HepG2 (cell line): ENCODE data around the gene TTBK1. TPM values are rescaled to one million over a fixed set of nuclear protein-coding genes. Genes with fewer than 3 reads are reported as not detected.

Experiments used
- ATAC-seq: fragments of 200-7000 bp; cut with Tn5 transposase; 3 replicates; pipeline ENCODE4 v1.9.1; 2020; ENCODE audit warnings: mild to moderate bottlenecking, moderate library complexity
- BruUV-seq: library from RNA; stranded (reverse); fragments of 400-500 nt; replicated peaks from 2 replicates; lab custom pipeline; 2021; lab: Mats Ljungman, UMichigan
- CTCF ChIA-PET: fragments of 300-600 bp; formaldehyde crosslinking; extraction: SDS; loops from one replicate; lab custom pipeline; 2021; ENCODE audit warnings: low total read pairs, inconsistent platforms, low intra/inter-chr PET ratio; lab: Yijun Ruan, JAX
- POLR2A ChIA-PET: fragments of 350-600 bp; sonication (Branson Sonifier 250); formaldehyde crosslinking; loops from one replicate; lab custom pipeline; 2020; ENCODE audit warnings: antibody characterized with exemption, inconsistent platforms; lab: Yijun Ruan, JAX
- DNase-seq: peaks from one replicate; pipeline ENCODE4 v3.0.0-alpha.2; 2015; ENCODE audit warnings: low spot score
- FAIRE-seq: peaks from 3 replicates; lab custom pipeline; 2011; peaks lifted over from hg19 to GRCh38; lab: Jason Lieb, UNC
- H2AFZ ChIP-seq: one replicate; pipeline ENCODE4 v1.6.1; 2011; ENCODE audit warnings: low read length, inconsistent platforms
- H3K27ac ChIP-seq: fragments of 300-600 bp; 3 replicates; pipeline ENCODE4 v1.8.0; 2011; ENCODE audit warnings: mixed run types, mild to moderate bottlenecking, mixed read lengths, low read length, inconsistent platforms; ENCODE audit not compliant: insufficient read depth; ENCODE audit errors: extremely low read length
- H3K27me3 ChIP-seq, 2 experiments: fragments of 200-600 bp in 1 of 2; 2 replicates in 1 of 2; 3 replicates in 1 of 2; pipeline versions ENCODE4 v1.6.0 to v1.8.0; 2011; ENCODE audit warnings: low read length in 2 of 2, mild to moderate bottlenecking in 2 of 2, moderate library complexity in 2 of 2, inconsistent platforms in 1 of 2; ENCODE audit not compliant: insufficient read depth in 2 of 2, control insufficient read depth in 1 of 2
- H3K36me3 ChIP-seq, 2 experiments: fragments of 200-600 bp in 1 of 2; replicated peaks in 1 of 2; 2 replicates in 1 of 2; 3 replicates in 1 of 2; pipeline versions ENCODE4 v1.5.1 to v1.8.0; 2011; ENCODE audit warnings: low read length in 2 of 2, inconsistent platforms in 1 of 2; ENCODE audit not compliant: insufficient read depth in 2 of 2, control insufficient read depth in 1 of 2
- H3K4me1 ChIP-seq: 2 replicates; pipeline ENCODE4 v1.5.1; 2012; ENCODE audit warnings: low read length, inconsistent platforms; ENCODE audit not compliant: insufficient read depth
- H3K4me2 ChIP-seq: 2 replicates; pipeline ENCODE4 v1.6.0; 2011; ENCODE audit warnings: low read depth, low read length, inconsistent platforms
- H3K4me3 ChIP-seq, 3 experiments: fragments of 200-600 bp in 1 of 3; sonication (generic), shearing (Covaris generic) in 1 of 3; replicated peaks in 1 of 3; 2 replicates each; pipeline ENCODE4 v1.5.1; 2011 to 2016; ENCODE audit warnings: low read length in 3 of 3, inconsistent platforms in 2 of 3, low read depth in 2 of 3, mild to moderate bottlenecking in 2 of 3, control low read depth in 1 of 3, mixed read lengths in 1 of 3; ENCODE audit not compliant: insufficient read depth in 1 of 3
- H3K79me2 ChIP-seq: one replicate; pipeline ENCODE4 v1.6.1; 2011; ENCODE audit warnings: low read length, inconsistent platforms; ENCODE audit not compliant: insufficient read depth
- H3K9ac ChIP-seq: 2 replicates; pipeline ENCODE4 v1.6.0; 2011; ENCODE audit warnings: mild to moderate bottlenecking, low read depth, low read length, inconsistent platforms; ENCODE audit not compliant: insufficient read depth
- H3K9me3 ChIP-seq: 2 replicates; pipeline ENCODE4 v1.5.1; 2012; ENCODE audit warnings: mild to moderate bottlenecking, low read length
- H4K20me1 ChIP-seq: 2 replicates; pipeline ENCODE4 v1.6.0; 2011; ENCODE audit warnings: inconsistent platforms, mild to moderate bottlenecking, low read length, moderate library complexity; ENCODE audit not compliant: insufficient read depth
- CEBPB ChIP-seq: IDR thresholded peaks from 2 replicates; pipeline ENCODE4 v1.6.1; 2011; ENCODE audit warnings: low read depth, low read length, improper control_type of control experiment, borderline replicate concordance
- CEBPG ChIP-seq: IDR thresholded peaks from 2 replicates; pipeline ENCODE4 v1.6.1; 2016
- CREM ChIP-seq, 2 experiments: sonication (generic) in 1 of 2; formaldehyde crosslinking in 1 of 2; IDR thresholded peaks; 2 replicates each; pipeline versions ENCODE4 v1.4.0 to v1.6.1; 2016 to 2020; ENCODE audit warnings: antibody characterized with exemption in 1 of 2, mild to moderate bottlenecking in 1 of 2, missing genetic modification reagents in 1 of 2
- DMAP1 ChIP-seq: IDR thresholded peaks from 2 replicates; pipeline ENCODE4 v1.6.1; 2016
- FOXA1 ChIP-seq, 2 experiments: fragments of 450-650 bp in 1 of 2; sonication (generic) in 1 of 2; formaldehyde crosslinking in 1 of 2; IDR thresholded peaks; 2 replicates each; pipeline versions ENCODE4 v1.4.0 to v1.6.1; 2016 to 2020; ENCODE audit warnings: missing genetic modification reagents in 1 of 2
- FOXM1 ChIP-seq: sonication (generic); formaldehyde crosslinking; IDR thresholded peaks from 2 replicates; pipeline ENCODE4 v1.5.0; 2020; ENCODE audit warnings: missing genetic modification reagents
- HNRNPLL ChIP-seq: fragments of 200-400 bp; formaldehyde crosslinking; IDR thresholded peaks from 2 replicates; pipeline ENCODE4 v1.6.1; 2017; ENCODE audit warnings: mild to moderate bottlenecking, low read depth, low read length; ENCODE audit not compliant: poor library complexity, severe bottlenecking
- IKZF1 ChIP-seq: fragments of 450-650 bp; IDR thresholded peaks from 2 replicates; pipeline ENCODE4 v1.7.1; 2016
- MYNN ChIP-seq: sonication (generic); formaldehyde crosslinking; IDR thresholded peaks from 2 replicates; pipeline ENCODE4 v1.4.0; 2020; ENCODE audit warnings: mild to moderate bottlenecking, low read depth, missing genetic modification reagents
- SMC3 ChIP-seq: IDR thresholded peaks from 2 replicates; pipeline ENCODE4 v1.6.1; 2011; ENCODE audit warnings: low read length, improper control_type of control experiment
- SMYD3 ChIP-seq: sonication (generic); formaldehyde crosslinking; IDR thresholded peaks from 2 replicates; pipeline ENCODE4 v1.8.1; 2023; ENCODE audit warnings: mild to moderate bottlenecking, missing genetic modification reagents
- SOX13 ChIP-seq, 3 experiments: fragments of 450-650 bp in 1 of 3; sonication (generic) in 1 of 3; formaldehyde crosslinking in 1 of 3; IDR thresholded peaks in 2 of 3; conservative IDR thresholded peaks in 1 of 3; 2 replicates each; pipeline versions ENCODE4 v1.5.0 to v1.6.1; 2016 to 2020; ENCODE audit warnings: antibody characterized with exemption in 1 of 3, mild to moderate bottlenecking in 1 of 3, missing compliant biosample characterization in 1 of 3, missing genetic modification reagents in 1 of 3, moderate library complexity in 1 of 3
- SOX6 ChIP-seq, 2 experiments: fragments of 450-650 bp in 1 of 2; sonication (generic) in 1 of 2; formaldehyde crosslinking in 1 of 2; IDR thresholded peaks; 2 replicates each; pipeline versions ENCODE4 v1.4.0 to v1.6.1; 2017 to 2020; ENCODE audit warnings: antibody characterized with exemption in 1 of 2, mild to moderate bottlenecking in 1 of 2, missing genetic modification reagents in 1 of 2
- SP2 ChIP-seq: sonication (generic); formaldehyde crosslinking; IDR thresholded peaks from 2 replicates; pipeline ENCODE4 v1.5.1; 2020; ENCODE audit warnings: mild to moderate bottlenecking, missing genetic modification reagents
- ZEB1 ChIP-seq: IDR thresholded peaks from 2 replicates; pipeline ENCODE4 v1.6.1; 2012; ENCODE audit warnings: mild to moderate bottlenecking, low read depth, inconsistent platforms; ENCODE audit not compliant: insufficient replicate concordance
- ZNF335 ChIP-seq: sonication (generic); formaldehyde crosslinking; IDR thresholded peaks from 2 replicates; pipeline ENCODE4 v1.4.0; 2020; ENCODE audit warnings: missing genetic modification reagents
- ZNF496 ChIP-seq: sonication (generic); formaldehyde crosslinking; IDR thresholded peaks from 2 replicates; pipeline ENCODE4 v1.8.1; 2023; ENCODE audit warnings: mild to moderate bottlenecking, moderate library complexity, missing genetic modification reagents; ENCODE audit not compliant: insufficient replicate concordance
- ZNF629 ChIP-seq: sonication (generic); formaldehyde crosslinking; conservative IDR thresholded peaks from 2 replicates; pipeline ENCODE4 v1.5.0; 2020; ENCODE audit warnings: missing genetic modification reagents
- WGBS: methylation state at CpG from one replicate; pipeline ENCODE4 v1.1.6; 2017; ENCODE audit warnings: low lambda C conversion rate; 5-methylcytosine and 5-hydroxymethylcytosine counted together
- in situ Hi-C: cut with HindIII; loops from 2 replicates; pipeline ENCODE4 v1.10.0; 2017; ENCODE audit warnings: low pct_unique_long_range_greater_than_20kb; ENCODE audit not compliant: extremely low pct_ligation_motif_present
- intact Hi-C: fragments of 100-400 bp; cut with micrococcal nuclease; formaldehyde crosslinking; loops from one replicate; pipeline ENCODE4 v1.10.0; 2022; ENCODE audit not compliant: unreplicated experiment
- polyA plus RNA-seq, 8 experiments: library from polyadenylated mRNA; depleted of rRNA in 3 of 8; stranded (reverse) in 7 of 8; unstranded in 1 of 8; fragments of >200 nt; fragmentation: Illumina TruSeq in 4 of 8; extraction: Trizol in 4 of 8; gene quantifications; 2 replicates each; pipeline versions ENCODE4 v1.2.1 to v1.2.3, GENCODE V29; 2011 to 2016; ENCODE audit warnings: low read depth in 4 of 8, missing spikeins in 1 of 8, mixed read lengths in 1 of 8; ENCODE audit not compliant: insufficient read depth in 1 of 8
- total RNA-seq, 5 experiments: library from RNA; depleted of rRNA; stranded (reverse); fragments of >200 nt; fragmentation: Illumina TruSeq; extraction: Trizol; gene quantifications; 2 replicates each; pipeline ENCODE4 v1.2.3, GENCODE V29; 2016; ENCODE audit warnings: low read depth in 1 of 5
- TF ChIP-seq, protein P1 (sequence below): sonication (generic); formaldehyde crosslinking; IDR thresholded peaks from 2 replicates; pipeline ENCODE4 v1.4.0; 2020; ENCODE audit warnings: missing genetic modification reagents
- TF ChIP-seq, protein P2 (sequence below): sonication (generic); formaldehyde crosslinking; IDR thresholded peaks from 2 replicates; pipeline ENCODE4 v1.4.0; 2020; ENCODE audit warnings: missing genetic modification reagents

Gene TTBK1
- total and polyA plus RNA-seq, 2 of the 13 experiments (the other 11 are each of a cell fraction or from before 2014, with no cell fraction given): 0.24 to 0.33 TPM

DNA sequence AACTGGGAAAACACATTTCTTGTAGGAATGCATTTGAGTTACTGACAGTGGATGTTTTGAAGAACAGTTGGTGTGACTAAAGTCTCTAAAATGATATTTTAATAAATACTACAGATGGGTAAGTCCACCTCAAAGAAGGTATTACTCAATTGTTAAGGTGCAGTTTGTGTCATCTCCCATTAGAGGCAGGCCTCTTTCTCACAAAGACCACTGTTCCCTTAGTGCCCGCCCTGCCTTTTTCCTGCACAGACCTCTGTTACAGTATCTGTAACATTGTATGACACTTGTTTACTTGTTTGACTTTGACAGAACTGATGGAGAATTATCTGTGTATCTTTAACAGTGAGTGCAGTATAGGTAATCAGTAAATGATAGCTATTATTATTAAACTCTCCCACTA lies 70.5 kb downstream of the TTBK1 start:
- intact Hi-C loops: loop anchor here (2.0 kb wide), 1 partner anchor 23 kb away; no protein-coding TSS in a partner anchor

DNA sequence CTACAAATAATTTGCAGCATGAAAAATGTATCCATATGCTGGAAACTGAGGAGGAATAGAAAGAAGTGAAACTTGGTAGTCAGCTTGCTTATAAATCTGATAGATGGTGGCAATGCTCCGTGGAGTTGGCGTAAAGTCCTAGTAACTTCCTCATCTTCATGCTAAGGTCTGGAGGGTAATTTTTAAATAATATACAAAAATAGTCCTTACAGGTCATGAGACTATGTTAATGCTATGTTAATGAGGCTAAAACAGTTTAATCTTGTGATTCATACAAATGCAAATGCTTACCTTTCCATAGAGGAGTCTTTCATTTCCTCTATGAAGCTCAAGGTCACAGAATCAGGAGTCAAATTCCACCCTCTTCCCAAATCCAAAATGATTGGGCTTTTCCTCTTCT lies 74.7 kb downstream of the TTBK1 start:
- ATAC-seq: no peak

More for the DNA sequence above, 70.5 kb downstream of the TTBK1 start:
- TF ChIP-seq CEBPB (peak; percentile 24; the same call in 1 of the 2 replicates), HNRNPLL (no peak), DMAP1 (CRISPR knock-in tag) (no peak), SMC3 (peak; percentile 5; the same call in 1 of the 2 replicates), ZNF629 (CRISPR knock-in tag) (peak; percentile 75), IKZF1 (no peak), SOX13 (IDR thresholded peaks at IDR 0.05) (no peak), SOX13 (CRISPR knock-in tag; conservative IDR thresholded peaks at IDR 0.05 in 1 of 2, IDR thresholded peaks at IDR 0.05 in 1 of 2) (0 out of 4 replicates have a peak, but pooled peaks of 1 of the 2 experiments have one; percentile 11), SOX6 (IDR thresholded peaks at IDR 0.05) (no peak), SOX6 (CRISPR knock-in tag; IDR thresholded peaks at IDR 0.05) (0 out of 2 replicates have a peak, but pooled peaks have one; percentile 28), ZEB1 (no peak), SMYD3 (CRISPR knock-in tag) (0 out of 2 replicates have a peak, but pooled peaks have one; percentile 22), CEBPG (CRISPR knock-in tag) (peak; percentile 17; the same call in 1 of the 2 replicates), FOXA1 (IDR thresholded peaks at IDR 0.05) (no peak), FOXA1 (CRISPR knock-in tag; IDR thresholded peaks at IDR 0.05) (0 out of 2 replicates have a peak, but pooled peaks have one; percentile 15)
- in situ Hi-C loops: no loop called here
- 13% methylated on average over 1 of the region's 1 CpG for WGBS
- no peaks in the 10 kb centered on the region for H4K20me1 ChIP-seq
- no peak overlapping the region for H3K27ac ChIP-seq
- ATAC-seq (peak; percentile 79), FAIRE-seq (peak; percentile 36), DNase-seq (peak; percentile 33)
- H3K9ac ChIP-seq: no peak overlapping the region
- no peaks in the 10 kb centered on the region for H3K27me3 ChIP-seq
- ChIA-PET CTCF (no interaction called here), POLR2A (interaction anchor here (1.0 to 1.3 kb wide), 2 partner anchors 17 to 46 kb away, joined by 4 read pairs; no protein-coding TSS in a partner anchor)
- H3K36me3 ChIP-seq: no peaks in the 10 kb centered on the region
- BruUV-seq: no TSS peak
- no peaks in the 10 kb centered on the region for H3K9me3 ChIP-seq
- H2AFZ ChIP-seq: no peak overlapping the region
- no peaks in the 10 kb centered on the region for H3K79me2 ChIP-seq
- no peak overlapping the region for H3K4me3 ChIP-seq
- peaks cover 62% of the 10 kb centered on the region for H3K4me1 ChIP-seq
- H3K4me2 ChIP-seq: 0 out of 2 replicates have a peak overlapping the region, but pooled peaks have one; percentile 11

More for the DNA sequence above, 74.7 kb downstream of the TTBK1 start:
- H3K4me2 ChIP-seq: no peak overlapping the region
- no peak for DNase-seq
- no peaks in the 10 kb centered on the region for H3K79me2 ChIP-seq
- in situ Hi-C loops (no loop called here), intact Hi-C loops (no loop called here)
- no peaks in the 10 kb centered on the region for H3K9me3 ChIP-seq
- no peak overlapping the region for H2AFZ ChIP-seq
- ChIA-PET CTCF (no interaction called here), POLR2A (interaction anchor here (1.1 to 1.8 kb wide), 3 partner anchors 11 to 52 kb away, joined by 3 to 6 read pairs (median 3); partner anchors contain the start of gene ZNF318)
- H3K36me3 ChIP-seq: no peaks in the 10 kb centered on the region
- H3K4me1 ChIP-seq: peaks cover 48% of the 10 kb centered on the region
- H3K27me3 ChIP-seq: no peaks in the 10 kb centered on the region
- WGBS: 99% methylated on average over 2 of the region's 2 CpGs
- no TSS peak for BruUV-seq
- FAIRE-seq: no peak
- H4K20me1 ChIP-seq: no peaks in the 10 kb centered on the region
- no peak overlapping the region for H3K27ac ChIP-seq
- H3K9ac ChIP-seq: no peak overlapping the region
- H3K4me3 ChIP-seq: no peak overlapping the region
- TF ChIP-seq CREM (IDR thresholded peaks at IDR 0.05) (no peak), CREM (CRISPR knock-in tag; IDR thresholded peaks at IDR 0.05) (no peak), SP2 (CRISPR knock-in tag) (no peak), FOXM1 (CRISPR knock-in tag) (no peak), ZNF335 (CRISPR knock-in tag) (no peak), MYNN (CRISPR knock-in tag) (no peak), ZNF496 (CRISPR knock-in tag) (no peak)
- TF ChIP-seq, protein P1, sequence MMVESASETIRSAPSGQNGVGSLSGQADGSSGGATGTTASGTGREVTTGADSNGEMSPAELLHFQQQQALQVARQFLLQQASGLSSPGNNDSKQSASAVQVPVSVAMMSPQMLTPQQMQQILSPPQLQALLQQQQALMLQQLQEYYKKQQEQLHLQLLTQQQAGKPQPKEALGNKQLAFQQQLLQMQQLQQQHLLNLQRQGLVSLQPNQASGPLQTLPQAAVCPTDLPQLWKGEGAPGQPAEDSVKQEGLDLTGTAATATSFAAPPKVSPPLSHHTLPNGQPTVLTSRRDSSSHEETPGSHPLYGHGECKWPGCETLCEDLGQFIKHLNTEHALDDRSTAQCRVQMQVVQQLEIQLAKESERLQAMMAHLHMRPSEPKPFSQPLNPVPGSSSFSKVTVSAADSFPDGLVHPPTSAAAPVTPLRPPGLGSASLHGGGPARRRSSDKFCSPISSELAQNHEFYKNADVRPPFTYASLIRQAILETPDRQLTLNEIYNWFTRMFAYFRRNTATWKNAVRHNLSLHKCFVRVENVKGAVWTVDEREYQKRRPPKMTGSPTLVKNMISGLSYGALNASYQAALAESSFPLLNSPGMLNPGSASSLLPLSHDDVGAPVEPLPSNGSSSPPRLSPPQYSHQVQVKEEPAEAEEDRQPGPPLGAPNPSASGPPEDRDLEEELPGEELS: no peak
- TF ChIP-seq, protein P2, sequence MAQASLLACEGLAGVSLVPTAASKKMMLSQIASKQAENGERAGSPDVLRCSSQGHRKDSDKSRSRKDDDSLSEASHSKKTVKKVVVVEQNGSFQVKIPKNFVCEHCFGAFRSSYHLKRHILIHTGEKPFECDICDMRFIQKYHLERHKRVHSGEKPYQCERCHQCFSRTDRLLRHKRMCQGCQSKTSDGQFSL (CRISPR knock-in tag): no peak
